ENCODE data around the gene EPC2. TPM values are rescaled to one million over a fixed set of nuclear protein-coding genes. Genes with fewer than 3 reads are reported as not detected.
"Not testable (repeated sequence)": the region's sequence is repeated elsewhere in the genome, so short reads cannot be mapped to it uniquely, and the experiment has no call there.

EPC2 gene
- total RNA-seq, 1 donor from 2014 or later = 44.0 TPM

- intact Hi-C loops (cut with micrococcal nuclease) = loop anchor here (10.0 kb wide), 2 partner anchors 1346 to 1456 kb away; no protein-coding TSS in a partner anchor
These were observed 3.8 kb upstream of the EPC2 start for GRCh38 chr2:148640767-148641166.

DNA sequence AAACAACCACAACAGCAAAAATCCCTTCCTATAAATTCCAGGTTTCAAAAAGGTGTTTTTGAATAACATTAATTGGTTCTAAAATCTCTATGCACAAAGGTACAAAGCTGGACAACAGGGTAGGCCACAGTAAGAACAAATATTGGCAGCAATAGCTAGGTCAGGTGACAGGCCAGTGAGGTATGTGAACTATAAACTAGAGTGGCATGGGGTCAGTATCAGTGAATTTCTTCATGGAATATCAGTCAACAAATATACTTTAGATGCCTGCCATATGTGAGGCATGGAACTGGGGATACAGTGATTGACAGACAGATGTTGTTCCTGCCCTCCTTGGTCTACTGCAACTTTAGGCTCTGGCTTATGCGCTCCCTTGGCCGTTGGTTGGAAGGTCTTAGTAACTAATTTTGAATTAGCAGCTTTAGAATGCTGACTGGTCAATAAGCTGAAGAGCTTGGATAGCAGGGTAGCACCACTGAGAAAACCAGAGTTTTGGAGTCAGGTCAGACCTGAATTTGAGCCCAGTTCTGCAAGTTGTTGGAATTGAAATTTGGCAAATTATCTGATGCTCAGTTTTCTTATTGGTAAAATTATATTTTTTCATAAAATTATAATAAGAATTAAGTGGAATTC is 2.3 kb upstream of the EPC2 start:
- intact Hi-C loops (cut with micrococcal nuclease) = loop anchor here (10.0 kb wide), 2 partner anchors 1347 to 1457 kb away; no protein-coding TSS in a partner anchor

- intact Hi-C loops (cut with micrococcal nuclease) = loop anchor here (1.0 to 10.0 kb wide), 3 partner anchors 40 to 1458 kb away; no protein-coding TSS in a partner anchor
These were observed 1.6 kb upstream of the EPC2 start for GRCh38 chr2:148642891-148643416.

DNA sequence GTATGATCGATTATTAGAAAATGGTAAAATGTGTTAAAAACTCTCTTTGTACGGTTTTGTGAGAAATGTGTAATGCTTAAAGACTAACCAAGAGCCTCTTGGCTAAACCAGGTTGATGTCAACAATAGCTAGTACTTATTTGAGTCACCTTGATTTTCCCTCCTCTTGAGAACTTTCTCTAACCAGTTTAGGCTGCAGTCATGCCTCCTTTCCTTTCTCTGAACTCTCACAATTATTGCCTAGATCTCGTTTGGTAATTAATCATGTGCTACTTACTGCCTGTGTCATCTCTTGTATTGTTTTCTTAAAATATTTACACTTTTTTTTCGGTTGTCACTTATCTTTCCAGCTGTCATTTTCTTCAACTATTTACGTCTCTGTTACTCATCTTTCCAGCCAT is 1.1 kb upstream of the EPC2 start:
- intact Hi-C loops (cut with micrococcal nuclease) = loop anchor here (1.0 to 10.0 kb wide), 3 partner anchors 40 to 1459 kb away; no protein-coding TSS in a partner anchor

DNA sequence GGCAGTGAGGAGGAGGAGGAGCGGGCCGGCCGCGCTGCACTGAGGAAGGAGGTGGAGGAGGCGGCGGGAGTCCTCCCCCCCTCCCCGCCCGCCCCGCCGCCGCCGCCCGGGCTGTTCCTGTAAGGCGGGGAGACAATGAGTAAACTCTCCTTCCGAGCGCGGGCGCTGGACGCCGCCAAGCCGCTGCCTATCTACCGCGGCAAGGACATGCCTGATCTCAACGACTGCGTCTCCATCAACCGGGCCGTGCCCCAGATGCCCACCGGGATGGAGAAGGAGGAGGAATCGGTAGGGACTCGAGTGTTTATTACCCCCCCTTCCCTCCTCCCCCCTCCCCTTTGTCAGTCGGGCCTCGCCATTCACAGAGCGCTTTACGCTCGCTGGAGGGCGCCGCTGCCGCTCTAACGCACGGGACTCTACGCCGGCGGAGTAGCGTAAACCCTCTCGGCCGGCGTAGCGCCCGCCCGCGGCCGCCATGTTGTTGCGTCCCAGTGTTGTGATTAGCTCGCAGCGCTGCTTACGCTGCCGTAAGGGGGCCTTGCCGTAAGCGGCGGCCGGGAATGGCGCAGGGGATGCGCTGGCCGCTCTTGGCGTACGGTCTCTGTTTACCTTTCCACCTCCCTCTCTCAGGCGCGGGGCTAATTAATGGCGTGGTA is 460 bp downstream of the EPC2 start:
- intact Hi-C loops (cut with micrococcal nuclease) = loop anchor here (1.0 to 10.0 kb wide), 15 partner anchors 14 to 1460 kb away; partner anchors contain the start of genes ACVR2A, KIF5C, MMADHC and ORC4

DNA sequence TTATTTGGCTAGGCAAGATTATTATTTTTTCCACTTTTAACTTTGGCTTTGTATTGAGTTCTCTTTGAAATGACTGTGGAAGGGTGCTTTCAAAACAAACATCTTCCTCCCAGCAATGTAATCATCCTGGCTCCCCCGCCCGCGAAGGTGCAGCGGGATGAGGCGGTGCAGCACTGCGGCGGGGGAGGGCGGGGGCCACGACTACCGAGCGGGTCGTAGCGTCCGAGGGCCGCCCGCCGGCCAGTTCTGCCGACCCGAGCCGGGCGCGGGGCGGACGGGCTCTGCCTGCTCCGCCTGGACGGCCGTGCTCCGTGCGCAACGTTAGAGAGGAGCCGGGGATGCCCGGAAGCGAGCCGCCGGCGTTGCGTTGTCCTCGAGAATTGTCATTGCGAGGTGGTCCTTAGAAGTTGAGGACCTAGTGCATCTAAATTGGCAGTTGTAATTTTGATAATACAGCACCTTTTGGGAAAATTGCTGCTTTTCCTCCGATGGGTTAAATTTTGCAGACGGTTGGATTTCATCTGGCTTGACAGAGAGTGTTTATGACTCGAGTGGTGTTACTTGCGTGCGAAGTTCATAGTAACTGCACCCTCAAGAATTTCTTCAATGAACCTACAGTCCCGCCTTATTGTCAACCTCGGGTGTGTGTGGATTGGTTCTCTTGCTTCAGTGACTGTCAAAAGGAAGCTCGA is 1.1 kb downstream of the EPC2 start:
- intact Hi-C loops (cut with micrococcal nuclease) = loop anchor here (1.0 to 10.0 kb wide), 18 partner anchors 14 to 1461 kb away; partner anchors contain the start of genes ACVR2A, KIF5C, MMADHC and ORC4

DNA sequence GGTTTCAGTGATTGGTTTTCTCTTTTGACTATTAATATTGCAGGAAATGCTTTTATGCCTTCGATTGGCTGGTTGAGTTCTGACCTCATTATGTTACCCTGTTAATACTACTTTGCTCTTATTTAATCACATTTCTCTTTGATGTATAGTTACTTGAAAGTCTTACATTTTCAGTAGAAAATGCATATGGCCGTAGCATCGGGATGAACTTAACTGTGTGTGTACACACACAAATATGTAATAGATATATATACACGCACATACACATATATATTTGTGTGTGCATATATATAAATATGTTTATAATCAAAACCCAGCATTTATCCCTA is 1.6 kb downstream of the EPC2 start:
- intact Hi-C loops (cut with micrococcal nuclease) = loop anchor here (1.0 to 10.0 kb wide), 7 partner anchors 28 to 1461 kb away; no protein-coding TSS in a partner anchor

- intact Hi-C loops (cut with micrococcal nuclease) = loop anchor here (5.0 to 10.0 kb wide), 4 partner anchors 165 to 1463 kb away; no protein-coding TSS in a partner anchor
These were observed 3.2 kb downstream of the EPC2 start for GRCh38 chr2:148647711-148648110.

DNA sequence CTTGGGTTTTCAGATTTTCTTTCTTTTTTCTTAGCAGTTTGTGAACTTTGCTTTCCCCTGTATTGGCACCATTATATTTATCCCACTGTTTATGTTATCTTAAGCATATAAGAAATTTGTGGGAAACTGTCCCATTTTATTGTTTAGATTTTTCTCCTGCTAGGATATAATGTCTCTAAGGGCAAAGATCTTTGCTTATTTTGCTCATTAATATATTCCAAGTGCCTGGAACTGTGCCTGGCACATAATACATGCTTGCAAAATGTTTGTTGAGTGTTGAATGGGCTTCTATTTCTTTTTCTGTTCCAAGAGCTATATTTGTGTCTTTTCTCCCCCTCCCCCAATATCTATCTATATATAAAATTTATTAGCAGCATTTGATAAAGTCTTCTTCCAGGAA is 5.4 kb downstream of the EPC2 start:
- intact Hi-C loops (cut with micrococcal nuclease) = loop anchor here (5.0 to 10.0 kb wide), 4 partner anchors 162 to 1465 kb away; no protein-coding TSS in a partner anchor

- intact Hi-C loops (cut with micrococcal nuclease) = loop anchor here (1.0 kb wide), 1 partner anchor 8 kb away; no protein-coding TSS in a partner anchor
These were observed 6.3 kb downstream of the EPC2 start for GRCh38 chr2:148650881-148651280.

DNA sequence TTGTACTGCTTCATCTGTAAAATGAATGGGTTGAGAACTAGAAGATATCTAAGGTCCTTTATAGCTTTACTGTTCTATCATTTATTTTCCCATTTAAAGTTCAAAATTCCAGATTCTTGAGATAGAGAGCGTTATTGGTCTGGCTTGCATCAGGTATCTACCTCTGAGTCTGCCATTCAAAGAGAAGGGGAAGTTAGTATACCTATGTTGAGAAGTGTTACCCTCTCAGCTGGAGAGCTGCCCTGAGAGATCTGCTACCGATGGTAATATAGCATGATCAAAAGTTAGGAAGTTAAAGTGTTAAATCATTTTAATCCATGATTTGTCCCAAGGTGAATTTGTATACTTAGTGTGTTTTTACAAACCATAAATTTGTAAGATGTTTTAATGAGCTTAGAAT is 7.4 kb downstream of the EPC2 start:
- intact Hi-C loops (cut with micrococcal nuclease) = loop anchor here (1.0 kb wide), 1 partner anchor 7 kb away; no protein-coding TSS in a partner anchor

DNA sequence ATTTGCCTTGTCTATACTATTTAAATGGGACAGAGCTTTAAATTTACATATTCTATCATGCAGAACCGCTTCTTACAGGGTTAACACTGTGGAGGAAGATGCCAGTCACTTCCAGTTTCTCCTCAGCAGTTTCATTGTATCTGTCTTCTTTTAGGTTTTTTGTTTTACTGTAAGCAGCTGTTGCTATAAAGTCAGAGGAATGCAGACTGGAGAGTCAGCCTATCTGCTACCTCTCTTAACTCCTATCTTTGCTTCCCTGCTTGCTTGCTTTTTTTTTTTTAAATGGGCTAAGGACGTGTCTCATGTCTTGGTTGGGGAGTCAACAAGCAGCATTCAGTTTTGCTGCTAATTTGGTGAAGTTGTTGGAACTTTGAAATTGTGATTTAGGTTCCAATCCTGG is 8.9 kb downstream of the EPC2 start:
- intact Hi-C loops (cut with micrococcal nuclease) = no loop called here

GRCh38 chr2:148654435-148654834 is 9.9 kb downstream of the EPC2 start:
- intact Hi-C loops (cut with micrococcal nuclease) = no loop called here

DNA sequence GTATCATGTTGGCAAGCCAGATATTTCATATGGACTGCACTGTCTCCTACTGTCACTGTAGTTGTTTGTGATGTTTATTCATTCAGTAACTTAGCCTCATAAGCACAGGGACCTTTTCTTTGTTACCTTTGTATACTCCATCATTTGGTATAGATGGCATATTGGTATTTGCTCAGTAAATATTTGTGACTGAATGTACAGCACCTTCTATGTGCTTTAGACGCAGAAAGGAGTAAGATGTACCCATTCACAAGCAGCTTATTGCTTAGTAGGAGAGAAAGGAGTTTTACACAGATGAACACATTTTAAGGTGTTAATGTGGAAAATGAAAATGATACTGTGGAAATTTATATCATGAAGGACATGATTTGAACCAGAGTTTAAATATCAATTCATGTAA is 12.0 kb downstream of the EPC2 start:
- intact Hi-C loops (cut with micrococcal nuclease) = no loop called here

DNA sequence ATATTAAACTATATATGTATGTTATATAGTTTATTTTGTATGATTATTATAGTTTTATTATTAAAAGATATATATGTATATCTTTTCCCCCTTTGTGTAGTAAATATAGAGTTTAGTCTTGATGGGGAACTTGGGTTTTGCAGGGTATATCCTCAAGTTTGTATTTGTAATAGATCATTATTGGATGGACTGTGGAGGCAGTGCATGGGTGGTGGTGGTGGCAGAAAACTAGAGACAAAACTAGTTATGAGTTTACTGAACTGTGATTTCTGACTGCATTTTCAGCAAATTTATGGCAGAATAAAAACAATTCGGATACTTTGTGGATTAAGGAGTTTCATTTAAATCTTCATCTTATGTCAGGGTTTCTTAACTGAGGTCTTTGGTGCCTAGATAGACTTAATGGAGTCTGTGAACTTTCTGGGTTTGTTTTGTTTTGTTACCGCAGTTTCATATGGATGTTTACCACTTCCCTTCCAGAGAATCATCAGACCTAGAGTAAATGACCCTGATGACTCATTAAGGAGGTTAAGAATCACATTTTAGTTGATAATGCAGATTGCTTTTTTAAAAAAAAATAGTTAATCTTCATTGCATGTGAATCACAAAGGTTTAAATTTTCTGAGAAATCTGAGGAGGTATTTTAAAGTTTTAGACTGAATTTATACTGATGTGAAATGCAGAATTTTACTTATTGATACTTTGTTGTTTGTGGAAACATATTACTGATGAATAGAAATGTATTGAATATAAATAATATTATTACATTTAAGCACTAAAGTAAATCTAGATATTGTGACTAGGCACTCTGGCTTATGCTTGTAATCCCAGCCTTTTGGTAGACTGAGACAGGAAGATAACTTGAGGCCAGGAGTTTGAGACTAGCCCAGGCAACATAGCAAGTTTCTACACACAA is 14.5 kb downstream of the EPC2 start:
- intact Hi-C loops (cut with micrococcal nuclease) = loop anchor here (1.0 kb wide), 5 partner anchors 8 to 639 kb away; partner anchors contain the start of gene ORC4

DNA sequence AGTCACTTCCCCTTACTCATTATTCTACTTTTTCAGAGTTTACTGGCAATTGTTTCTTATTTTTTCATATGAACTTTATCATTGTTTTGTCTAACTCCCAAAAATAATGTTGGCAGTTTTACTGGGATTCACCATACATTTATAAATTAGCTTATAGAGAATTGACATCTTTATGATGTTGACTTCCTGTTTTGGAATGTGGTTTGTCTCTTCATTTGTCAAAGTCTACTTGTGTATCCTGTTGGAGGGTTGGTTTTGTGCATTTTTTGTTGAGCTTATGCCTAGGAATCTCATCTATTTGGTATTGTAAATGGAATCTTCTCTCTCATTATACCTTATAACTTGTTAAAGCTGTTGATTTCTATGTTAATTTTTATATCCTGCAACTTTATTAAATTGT is 16.4 kb downstream of the EPC2 start:
- intact Hi-C loops (cut with micrococcal nuclease) = no loop called here

GRCh38 chr2:148662332-148662731 is 17.8 kb downstream of the EPC2 start:
- intact Hi-C loops (cut with micrococcal nuclease) = not testable (repeated sequence)

DNA sequence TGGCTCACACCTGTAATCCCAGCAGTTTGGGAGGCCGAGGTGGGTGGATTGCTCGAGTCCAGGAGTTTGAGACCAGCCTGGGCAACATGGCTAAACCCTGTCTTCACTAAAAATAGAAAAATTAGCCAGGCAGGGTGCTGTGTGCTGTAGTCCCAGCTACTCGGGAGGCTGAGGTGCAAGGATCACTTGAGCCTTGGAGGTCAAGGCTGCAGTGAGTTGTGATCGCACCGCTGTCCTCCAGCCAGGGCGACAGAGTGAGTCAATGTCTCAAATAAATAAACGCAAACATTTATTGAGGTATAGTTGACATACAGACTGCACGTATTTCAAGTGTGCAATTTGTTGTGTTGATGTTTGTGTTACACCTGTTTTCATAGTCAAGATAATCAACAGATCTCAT is 19.7 kb downstream of the EPC2 start:
- intact Hi-C loops (cut with micrococcal nuclease) = no loop called here

- intact Hi-C loops (cut with micrococcal nuclease) = no loop called here
These were observed 22.0 kb downstream of the EPC2 start for GRCh38 chr2:148666555-148666954.

DNA sequence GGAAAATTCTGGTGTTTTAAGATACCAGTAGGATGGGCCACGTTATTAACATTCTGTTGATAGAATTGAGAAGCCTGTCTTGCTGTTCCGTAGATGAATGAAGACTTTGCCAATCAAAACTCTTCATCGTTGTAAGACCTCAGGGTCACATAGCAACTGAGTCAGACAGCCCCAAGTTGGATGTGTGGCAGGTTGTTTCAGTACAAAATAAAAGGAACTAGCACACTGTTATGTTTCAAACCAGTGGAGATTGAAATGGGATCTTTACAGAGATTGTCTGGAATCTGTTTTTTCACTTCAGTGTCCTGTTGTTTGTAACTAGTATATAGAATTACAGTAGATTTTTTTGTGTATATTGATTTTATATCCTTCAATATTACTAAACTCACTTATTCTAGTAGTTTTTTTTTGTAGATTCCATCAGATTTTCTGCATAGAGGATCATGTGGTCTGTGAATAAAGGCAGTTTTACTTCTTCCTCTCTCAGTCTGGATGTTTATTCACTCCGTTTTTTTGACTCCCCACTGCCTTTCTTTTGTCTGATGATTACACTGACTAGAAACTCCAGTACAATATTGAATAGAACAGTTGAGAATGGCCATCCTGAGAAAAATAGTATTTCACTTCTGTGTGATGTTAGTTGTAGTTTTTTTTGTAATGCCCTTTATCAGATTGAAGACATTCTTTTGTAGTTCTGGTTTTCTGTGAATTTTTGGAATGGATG is 22.7 kb downstream of the EPC2 start:
- intact Hi-C loops (cut with micrococcal nuclease) = no loop called here
